HG03558 (cell line): ENCODE data around the gene GTPBP6.
"Not testable (repeated sequence)": the region's sequence is repeated elsewhere in the genome, so short reads cannot be mapped to it uniquely, and the experiment has no call there.

ENCODE experiments used
- ATAC-seq: cut with Tn5 transposase; IDR thresholded peaks from one replicate; pipeline ENCODE4 v1.9.1; 2021; ENCODE audit warnings: moderate number of reproducible peaks; ENCODE audit not compliant: unreplicated experiment; ENCODE audit errors: extremely low read depth

The GTPBP6 gene

DNA sequence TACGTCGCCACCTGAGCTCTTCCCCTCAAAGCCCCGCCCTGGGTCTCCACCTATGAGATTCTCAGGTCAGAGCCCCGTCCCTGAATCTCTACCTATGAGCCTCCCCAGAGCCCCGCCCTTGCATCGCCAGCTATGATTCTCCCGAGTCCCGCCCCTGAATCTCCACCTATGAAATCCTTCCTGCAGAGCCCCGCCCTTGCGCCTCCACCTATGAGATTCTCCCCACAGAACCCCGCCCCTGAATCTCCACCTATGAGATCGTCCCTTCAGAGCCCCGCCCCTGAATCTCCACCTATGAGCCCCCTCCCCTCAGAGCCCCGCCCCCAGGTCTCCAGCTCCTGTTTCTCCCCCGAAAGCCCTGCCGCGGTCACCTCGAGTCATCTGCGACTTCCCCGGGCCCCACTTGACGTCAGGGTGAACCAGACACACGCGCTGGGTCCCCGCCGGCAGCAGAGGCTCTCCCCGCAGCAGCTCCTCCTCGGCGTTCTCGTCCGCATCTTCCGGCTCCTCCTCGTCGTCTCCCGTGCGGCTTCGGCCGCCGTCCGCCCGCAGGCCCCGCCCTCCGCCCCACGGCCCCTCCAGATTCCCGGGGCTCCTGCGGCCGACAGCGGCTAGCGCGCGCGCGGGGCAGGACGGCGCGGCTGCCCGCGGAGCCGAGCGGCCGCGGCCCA is 393 bp downstream of the GTPBP6 start:
- ATAC-seq = peak; percentile 39

DNA sequence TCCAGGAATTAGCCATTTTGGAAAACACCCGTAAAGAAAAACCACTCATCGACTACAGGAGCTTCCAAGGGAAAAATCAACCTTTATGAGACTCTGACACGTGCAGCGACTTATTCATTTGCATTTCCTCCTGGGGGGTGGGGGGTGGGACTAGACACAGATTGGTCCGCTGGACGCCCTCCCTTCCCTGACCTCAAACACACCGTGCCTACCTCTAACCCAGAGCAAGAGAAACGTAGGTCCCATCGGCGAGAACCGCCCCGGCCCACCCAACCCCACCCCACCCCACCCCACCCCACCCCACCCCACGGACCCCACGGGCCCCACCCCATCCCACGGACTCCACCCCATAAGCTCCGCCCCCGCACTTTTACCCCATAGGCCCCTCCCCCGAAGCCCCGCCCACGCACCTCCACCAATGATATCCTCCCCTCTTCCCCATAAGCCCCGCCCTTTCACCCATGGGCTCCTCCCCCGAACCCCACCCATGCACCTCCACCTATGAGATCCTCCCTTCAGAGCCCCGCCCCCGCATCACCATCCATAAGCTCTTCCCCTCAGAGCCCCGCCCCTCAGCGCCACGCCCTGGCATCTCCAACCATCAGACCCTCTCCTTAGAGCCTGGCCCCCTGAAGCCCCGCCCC is 1.1 kb downstream of the GTPBP6 start:
- ATAC-seq = no peak

DNA sequence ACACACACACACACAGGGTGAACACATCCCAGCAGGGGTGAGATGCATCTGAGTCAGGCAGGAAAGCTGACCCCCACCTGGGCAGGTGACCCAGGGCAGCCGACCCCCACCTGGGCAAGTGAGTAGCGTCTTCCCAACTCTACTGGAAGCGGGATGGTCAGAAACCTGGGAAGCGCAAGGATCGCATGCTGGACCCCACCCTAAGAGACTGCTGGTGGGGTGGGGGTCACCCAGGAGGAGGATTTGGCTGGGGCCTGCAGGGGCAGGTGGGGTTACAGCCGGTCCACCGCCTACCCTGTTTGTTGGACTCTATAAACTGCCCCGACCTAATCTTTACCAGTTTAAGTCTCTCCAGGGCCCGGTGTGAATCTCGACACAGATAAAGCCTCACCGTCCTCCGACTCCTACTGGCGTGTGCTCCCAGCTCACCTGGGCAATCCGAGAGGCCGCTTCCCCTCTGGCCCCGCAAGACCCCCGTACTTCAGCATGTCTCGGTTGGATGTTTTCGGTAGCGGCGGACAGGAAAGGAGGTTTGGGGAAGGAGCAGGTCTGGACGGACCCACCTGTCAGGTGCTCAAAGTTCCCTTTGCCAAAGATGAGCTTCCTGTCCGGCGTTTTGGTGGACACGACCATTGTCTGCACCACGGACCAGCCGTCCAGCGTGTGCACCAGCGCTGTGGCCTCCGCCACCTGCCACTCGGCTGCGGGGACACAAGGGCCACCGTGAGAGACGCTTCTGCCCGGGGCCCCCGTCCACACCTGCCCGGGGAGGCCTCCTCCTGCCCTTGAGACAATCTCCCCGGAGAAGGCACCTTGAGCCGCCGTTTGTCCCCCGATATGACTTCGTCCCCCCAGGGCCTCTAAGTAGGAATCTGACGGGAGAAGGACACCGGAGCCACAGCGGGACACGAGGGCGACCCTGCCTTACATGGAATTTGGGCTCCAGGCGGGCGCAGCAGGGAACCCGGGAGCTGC is 2.0 kb downstream of the GTPBP6 start:
- no peak for ATAC-seq

DNA sequence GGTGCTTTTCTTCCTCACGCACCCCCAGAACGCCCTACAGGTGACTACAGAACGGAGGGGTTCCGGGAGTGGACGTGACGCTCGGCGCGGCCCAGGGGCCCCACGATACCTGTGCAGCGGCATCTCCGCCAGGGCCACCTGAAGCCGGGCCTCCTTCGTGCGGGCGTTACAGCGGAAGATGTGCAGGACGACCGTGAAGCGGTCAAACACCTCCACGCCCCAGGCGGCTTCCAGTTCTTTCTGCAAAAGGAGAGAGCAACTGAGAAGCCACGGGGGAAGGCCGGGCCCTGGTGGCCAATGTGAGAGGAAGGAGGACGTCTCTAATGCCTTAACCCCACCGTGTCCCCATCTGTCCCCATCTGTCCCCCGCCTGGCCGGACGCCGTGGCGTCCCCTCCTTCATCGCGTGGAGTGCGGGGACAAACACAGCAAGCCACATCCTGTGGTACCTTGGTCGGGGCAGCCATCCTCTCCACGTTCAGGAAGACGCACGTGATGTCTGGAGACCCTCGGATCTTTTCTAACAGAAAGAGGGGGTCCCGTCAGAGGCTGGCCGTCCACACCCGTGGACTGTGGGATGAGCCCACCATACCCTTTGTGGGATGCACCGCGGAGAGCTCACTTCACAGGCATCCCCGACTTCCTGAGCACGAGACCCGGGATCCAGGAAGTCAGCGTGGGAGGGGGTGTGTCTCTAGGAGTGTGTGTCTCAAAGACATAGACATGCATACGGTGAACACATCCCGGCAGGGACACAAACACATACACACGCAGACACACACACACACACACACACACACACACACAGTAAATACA is 3.6 kb downstream of the GTPBP6 start:
- no peak for ATAC-seq

DNA sequence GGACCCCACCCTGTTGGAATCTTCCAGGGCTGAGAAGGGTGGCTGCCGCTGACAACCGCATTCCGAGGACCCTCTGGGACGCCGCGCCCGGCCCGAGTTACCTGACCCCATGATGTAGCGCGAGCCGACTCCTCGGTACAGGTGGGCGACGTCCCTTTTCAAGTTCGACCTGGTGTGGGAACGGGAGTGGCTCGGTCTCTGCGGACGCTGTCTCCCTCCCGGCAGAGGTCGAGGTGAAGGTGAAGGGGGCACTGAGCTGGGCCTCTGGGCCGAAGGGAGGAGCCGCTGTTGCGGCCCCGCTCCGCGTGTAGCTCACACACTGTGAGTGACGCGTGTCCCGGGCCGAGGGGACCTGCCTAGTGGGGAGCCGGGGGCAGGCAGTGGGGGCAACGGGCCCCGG is 4.5 kb downstream of the GTPBP6 start:
- ATAC-seq = no peak

DNA sequence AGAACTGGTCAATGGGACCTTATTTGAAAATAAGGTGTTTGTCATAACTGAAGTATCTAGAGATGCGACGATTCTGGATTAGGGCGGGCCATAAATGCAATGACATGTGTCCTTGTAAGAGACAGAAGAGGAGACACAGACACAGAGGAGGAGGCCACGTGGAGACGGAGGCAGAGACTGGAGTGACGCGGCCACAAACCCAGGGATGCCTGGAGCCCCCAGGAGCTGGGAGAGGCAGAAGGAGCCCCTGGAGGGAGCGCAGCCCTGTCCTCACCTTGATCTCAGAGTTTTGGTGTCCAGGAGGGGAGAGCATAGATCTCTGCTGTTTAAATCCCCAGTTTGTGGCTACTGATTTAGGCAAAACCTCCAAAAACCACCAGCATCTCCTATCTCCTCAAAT is 5.0 kb downstream of the GTPBP6 start:
- no peak for ATAC-seq

DNA sequence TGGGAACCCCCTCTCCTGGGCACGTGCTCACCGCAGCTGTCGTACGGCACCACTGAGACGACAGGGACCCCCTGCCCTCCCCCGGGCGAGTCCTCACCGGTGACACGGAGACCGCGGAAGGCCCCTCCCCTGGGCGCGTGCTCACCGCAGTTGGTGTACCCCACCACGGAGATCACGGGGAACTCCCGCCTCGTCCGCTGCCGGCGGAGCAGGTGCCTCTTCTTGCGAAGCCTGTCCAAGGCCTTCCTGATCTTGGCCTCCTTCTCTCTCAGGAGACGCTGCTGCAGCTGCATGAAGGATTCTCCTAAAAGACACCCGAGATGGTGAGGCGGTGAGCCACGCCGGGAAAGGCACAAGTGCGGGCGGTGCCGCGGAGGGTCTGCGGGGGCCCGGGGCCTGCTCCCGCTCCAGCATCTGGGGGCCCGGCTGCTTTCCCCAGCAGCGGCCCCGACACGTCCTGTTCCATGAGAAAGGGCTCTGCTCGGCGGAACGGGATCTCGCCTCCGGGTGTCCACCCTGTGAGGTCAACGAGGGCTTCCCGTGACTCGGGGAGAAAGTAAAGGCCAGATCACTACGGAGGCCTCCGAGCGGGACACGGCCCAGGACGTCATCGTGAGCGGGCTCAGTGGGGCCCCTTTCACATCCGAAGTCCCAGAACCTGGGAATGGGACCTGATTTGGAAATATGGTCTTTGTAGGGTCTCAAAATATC is 5.8 kb downstream of the GTPBP6 start:
- no peak for ATAC-seq

DNA sequence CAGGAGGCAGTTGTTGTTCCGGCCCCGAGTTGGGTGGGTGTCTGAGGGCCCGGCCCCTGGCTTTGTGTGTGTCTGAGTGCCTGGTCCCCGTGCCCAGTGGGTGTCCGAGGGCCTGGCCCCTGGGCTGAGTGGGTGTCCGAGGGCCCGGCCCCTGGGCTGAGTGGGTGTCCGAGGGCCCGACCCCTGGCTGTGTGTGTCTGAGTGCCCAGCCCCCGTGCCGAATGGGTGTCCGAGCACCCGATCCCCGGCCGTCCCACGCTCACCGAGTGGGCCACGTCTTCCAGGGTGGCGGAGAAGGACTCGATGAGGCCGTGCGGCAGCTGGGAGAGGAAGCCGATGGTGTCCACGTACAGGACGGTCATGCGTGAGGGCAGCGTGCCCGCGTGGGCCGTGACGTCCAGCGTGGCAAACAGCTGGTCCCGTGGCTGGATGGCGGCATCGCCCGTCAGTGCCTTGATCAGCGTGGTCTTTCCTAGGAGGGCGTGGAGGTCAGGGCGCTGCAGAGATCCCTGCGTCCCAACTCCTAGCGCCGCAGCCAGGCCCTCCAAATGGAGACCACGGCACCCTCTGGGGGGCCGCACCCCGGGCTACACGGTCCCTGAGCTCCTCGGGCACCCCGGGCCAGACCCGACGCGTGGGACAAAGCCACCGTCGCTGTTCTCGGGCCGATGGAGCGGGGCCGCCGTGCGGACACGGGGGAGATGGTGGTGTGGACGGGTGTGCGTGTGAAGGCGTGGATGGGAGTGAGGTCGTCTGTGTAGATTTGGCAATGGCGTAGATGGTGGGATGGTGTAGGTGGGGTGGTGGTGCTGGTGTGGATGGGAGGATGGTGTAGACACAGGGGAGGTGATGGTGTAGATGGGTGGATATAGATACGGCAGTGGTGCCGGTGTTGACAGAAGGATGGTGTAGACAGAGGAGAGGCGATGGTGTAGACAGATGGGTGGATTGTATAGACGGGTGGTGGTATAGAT is 7.2 kb downstream of the GTPBP6 start:
- ATAC-seq = no peak

DNA sequence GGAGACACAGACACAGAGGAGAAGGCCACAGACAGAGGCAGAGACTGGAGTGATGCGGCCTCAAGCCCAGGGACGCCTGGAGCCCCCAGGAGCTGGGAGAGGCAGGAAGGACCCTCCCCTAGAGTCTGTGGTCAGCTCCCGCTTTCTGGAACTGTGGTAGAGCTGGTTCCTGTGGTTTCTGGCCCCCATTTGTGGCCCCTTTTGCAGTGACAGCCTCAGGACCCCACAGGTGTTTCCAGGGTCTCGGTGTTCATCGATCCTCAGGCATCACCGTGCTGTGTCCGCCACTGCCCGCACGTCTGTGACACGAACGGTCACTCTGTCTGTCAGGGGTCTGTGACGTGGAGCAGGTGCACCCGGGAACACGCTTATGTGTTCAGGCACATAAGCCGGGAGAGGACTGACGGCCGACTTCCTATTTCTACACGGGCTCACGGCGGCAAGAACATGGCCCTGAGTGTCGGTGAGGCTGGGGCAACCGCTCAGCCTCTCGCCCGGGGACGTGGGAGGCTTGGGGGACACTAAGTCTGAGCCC is 7.9 kb downstream of the GTPBP6 start:
- no peak for ATAC-seq

DNA sequence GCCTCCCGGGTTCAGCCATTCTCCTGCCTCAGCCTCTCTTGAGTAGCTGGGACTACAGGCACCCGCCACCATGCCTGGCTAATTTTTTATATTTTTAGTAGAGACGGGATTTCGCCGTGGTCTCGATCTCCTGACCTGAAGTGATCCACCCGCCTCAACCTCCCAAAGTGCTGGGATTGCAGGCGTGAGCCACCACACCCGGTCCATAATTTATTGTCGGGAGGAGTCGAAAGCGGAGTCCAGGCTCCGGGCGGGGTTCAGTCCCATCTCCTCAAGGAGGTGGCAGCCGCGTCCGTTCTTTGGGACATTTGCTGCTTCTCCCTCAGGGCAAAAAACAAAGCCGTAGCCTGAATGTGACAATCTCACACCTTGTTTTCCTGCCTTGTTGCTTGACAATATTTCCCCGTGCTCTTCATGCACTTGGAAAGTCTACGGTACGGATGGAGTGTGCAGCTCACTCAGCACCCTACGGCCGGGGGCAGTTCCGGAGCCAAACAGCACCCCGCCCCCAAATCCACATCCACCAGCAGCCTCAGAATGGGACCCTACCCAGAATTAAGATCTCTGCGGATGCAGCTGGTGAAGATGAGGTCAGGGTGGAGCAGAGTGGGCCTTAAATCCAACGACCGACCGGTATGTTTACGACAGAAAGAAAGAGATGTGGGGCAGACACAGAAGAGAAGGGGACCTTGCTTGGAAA is 9.6 kb downstream of the GTPBP6 start:
- no peak for ATAC-seq

DNA sequence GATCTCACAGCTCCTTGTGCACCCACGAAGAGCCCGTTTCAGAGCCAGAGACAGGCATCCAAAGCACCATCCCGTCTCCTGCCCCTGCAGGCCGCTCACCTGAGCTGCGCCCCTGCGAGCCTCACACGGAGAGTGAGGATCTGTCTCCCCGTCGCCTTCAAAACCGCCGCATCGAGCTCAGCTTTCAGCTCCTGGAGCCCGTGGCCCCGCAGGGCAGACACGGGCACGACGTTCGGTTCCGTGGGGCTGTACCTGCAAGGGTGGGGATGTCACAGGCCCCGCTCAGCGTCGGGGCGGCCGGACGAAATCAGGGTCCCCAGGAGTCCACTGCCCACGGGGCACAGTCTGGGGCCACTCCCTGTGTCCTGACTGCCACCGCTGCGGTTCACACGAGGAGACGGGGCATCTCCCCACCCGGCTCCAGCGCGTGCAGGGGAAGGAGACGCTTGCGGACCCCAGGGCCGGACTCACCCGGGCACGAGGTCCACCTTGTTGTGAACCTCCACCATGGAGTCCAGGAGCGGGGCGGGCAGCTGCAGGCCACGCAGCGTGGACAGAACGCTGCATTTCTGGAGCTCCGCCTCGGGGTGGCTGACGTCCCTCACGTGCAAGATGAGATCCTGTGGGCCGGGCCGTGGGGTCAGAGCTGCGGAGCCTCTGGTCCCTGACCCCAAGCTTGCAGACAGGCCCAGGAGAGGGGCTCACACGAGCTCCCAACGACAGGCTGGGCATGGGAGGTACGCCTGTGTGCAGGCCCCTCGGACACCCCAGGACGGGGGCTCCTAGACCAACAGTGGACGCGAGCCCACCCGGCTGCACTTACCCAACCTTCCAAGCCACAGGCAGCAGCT is 11.1 kb downstream of the GTPBP6 start:
- no peak for ATAC-seq

DNA sequence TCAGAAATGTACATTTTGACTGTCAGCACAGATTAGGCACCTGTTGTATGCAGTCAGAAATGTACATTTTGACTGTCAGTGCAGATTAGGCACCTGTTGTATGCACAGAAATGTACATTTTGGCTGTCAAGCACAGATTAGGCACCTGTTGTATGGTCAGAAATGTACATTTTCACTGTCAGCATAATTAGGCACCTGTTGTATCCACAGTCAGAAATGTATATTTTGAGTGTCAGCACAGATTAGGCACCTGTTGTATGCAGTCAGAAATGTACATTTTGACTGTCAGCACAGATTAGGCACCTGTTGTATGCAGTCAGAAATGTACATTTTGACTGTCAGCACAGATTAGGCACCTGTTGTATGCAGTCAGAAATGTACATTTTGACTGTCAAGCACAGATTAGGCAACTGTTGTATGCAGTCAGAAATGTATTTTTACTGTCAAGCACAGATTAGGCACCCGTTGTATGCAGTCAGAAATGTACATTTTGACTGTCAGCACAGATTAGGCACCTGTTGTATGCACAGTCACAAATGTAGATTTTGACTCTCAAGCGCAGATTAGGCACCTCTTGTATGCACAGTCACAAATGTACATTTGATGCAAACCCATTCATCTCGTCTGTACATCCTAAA is 11.9 kb downstream of the GTPBP6 start:
- ATAC-seq = not testable (repeated sequence)

DNA sequence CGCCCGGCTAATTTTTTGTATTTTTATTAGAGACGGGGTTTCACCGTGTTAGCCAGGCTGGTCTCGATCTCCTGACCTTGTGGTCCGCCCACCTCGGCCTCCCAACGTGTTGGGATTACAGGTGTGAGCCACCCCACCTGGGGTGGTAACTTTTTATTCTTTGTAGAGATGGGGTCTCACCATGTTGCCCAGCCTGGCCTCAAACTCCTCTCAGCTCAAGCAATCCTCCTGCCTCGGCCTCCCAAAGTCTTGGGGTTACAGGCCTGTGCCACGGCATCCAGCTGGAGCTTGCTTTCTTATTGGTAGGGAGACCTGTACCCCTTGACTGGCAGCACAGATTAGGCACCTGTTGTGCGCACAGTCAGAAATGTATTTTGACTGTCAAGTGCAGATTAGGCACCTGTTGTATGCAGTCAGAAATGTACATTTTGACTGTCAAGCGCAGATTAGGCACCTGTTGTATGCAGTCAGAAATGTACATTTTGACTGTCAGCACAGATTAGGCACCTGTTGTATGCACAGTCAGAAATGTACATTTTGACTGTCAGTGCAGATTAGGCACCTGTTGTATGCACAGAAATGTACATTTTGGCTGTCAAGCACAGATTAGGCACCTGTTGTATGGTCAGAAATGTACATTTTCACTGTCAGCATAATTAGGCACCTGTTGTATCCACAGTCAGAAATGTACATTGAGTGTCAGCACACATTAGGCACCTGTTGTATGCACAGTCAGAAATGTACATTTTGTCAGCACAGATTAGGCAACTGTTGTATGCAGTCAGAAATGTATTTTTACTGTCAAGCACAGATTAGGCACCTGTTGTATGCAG is 12.6 kb downstream of the GTPBP6 start:
- ATAC-seq = not testable (repeated sequence)

DNA sequence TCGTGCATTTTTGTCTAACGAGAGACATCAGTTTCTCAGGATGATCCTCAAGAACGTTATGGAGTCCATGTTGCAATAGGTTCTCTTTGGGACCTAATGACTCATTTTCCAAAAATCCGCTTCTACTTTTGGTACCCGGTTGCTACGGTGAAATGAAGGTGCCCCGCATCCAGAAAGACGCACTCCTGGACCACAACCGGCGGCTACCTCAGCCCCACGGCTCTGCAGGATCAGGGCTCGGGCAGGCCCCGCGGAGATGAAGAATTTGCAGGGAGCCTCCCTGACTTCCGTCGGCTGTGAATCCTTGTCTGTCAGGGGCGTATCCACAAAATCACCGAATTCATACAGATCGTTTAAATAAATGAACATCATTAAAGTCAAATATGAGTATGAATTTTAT is 15.6 kb downstream of the GTPBP6 start:
- ATAC-seq = no peak

DNA sequence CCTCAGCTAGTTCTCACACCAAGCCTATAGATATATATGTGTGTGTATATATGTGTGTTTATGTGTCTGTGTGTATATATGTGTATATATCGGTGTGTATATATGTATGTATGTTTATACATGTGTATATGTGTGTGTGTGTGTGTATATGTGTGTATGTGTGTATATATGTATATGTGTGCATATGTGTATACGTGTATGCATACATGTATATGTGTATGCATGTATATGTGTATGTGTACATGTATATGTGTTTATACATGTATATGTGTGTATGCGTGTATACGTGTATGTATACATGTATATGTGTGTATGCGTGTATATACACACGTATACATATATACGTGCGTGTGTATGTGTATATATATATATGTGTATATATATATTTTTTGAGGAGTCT is 18.3 kb downstream of the GTPBP6 start:
- no peak for ATAC-seq
